ENCODE data around the gene CHRNA4. TPM values are rescaled to one million over a fixed set of nuclear protein-coding genes. Genes with fewer than 3 reads are reported as not detected.
"Not testable (repeated sequence)": the region's sequence is repeated elsewhere in the genome, so short reads cannot be mapped to it uniquely, and the experiment has no call there.

Gene CHRNA4
- total and polyA plus RNA-seq, 2 donors (not counting 1 experiment from before 2014, with no cell fraction given), result not detected

DNA sequence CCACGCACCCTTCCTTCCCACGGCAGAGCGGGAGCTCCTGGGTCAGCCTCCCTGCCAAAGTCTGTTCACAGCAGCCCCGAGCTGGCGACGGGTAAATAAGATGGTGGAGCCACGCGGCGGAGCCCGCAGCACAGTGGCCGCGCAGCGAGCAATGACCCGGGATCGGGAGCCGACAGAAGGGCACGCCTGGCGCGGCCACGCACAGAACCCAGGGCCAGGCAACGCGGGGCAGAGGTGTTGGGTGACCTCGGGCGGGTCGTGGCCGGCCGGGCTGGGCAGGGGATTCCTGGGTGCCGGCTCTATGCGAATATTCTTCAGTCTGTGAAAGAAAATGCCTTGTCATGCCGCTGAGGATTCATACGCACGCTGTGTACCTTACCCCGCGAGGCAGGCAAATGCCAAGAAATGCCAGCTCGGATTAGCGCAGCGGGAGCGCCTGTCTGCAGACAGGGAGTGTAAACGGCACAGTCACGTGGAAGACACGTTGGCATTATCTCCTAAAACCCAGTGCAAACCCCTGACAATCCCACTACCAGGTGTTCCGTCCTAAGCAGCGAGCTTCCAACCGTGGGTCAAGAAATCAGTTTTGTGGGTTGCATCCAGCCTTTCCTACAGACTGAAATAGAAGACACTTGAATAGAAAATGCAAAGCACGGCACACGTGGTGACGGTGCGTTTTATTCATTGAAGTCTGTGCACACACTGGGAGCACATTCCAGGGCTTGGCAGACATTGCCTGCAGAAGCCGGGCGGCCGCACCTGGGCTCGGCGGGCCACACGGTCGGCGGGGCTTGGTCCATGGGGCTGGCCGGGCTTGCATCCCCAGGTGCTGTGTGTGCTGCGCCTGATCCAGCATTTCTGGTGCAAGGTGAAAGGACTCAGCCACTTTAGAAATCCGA, 18.3 kb downstream of the CHRNA4 start:
- Histone ChIP-seq H3K9ac (ENCODE audit: insufficient read depth, low read length) (no peak overlapping the region), H3K27me3 (ENCODE audit: control insufficient read depth, insufficient read depth, low read length) (no peaks in the 10 kb centered on the region)
- TF ChIP-seq, protein P1, sequence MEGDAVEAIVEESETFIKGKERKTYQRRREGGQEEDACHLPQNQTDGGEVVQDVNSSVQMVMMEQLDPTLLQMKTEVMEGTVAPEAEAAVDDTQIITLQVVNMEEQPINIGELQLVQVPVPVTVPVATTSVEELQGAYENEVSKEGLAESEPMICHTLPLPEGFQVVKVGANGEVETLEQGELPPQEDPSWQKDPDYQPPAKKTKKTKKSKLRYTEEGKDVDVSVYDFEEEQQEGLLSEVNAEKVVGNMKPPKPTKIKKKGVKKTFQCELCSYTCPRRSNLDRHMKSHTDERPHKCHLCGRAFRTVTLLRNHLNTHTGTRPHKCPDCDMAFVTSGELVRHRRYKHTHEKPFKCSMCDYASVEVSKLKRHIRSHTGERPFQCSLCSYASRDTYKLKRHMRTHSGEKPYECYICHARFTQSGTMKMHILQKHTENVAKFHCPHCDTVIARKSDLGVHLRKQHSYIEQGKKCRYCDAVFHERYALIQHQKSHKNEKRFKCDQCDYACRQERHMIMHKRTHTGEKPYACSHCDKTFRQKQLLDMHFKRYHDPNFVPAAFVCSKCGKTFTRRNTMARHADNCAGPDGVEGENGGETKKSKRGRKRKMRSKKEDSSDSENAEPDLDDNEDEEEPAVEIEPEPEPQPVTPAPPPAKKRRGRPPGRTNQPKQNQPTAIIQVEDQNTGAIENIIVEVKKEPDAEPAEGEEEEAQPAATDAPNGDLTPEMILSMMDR (conservative IDR thresholded peaks at IDR 0.05 in 1 of 2, IDR thresholded peaks at IDR 0.05 in 1 of 2; ENCODE audit: low read depth in 1 of 2, low read length in 2 of 2), result no peak
- TF ChIP-seq EZH2 (IDR thresholded peaks at IDR 0.05; ENCODE audit: low read length, missing control alignments), result no peak

DNA sequence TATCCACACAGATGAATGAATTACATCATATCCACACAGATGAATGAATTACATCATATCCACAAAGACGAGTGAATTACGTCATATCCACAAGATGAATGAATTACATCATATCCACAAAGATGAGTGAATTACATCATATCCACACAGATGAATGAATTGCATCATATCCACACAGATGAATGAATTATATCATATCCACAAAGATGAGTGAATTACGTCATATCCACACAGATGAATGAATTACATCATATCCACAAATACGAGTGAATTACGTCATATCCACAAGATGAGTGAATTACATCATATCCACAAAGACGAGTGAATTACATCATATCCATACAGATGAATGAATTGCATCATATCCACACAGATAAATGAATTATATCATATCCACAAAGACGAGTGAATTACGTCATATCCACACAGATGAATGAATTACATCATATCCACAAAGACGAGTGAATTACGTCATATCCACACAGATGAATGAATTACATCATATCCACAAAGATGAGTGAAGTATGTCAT, 20.9 kb downstream of the CHRNA4 start:
- not testable (repeated sequence) for H3K27me3 ChIP-seq (ENCODE audit: control insufficient read depth, insufficient read depth, low read length); H3K4me1 ChIP-seq (ENCODE audit: control insufficient read depth, extremely low read depth, insufficient read depth, low read length); H3K27ac ChIP-seq (ENCODE audit: insufficient read depth, low read length); H3K36me3 ChIP-seq (ENCODE audit: control insufficient read depth, insufficient read depth, low read length); H2AFZ ChIP-seq (ENCODE audit: low read length); H3K79me2 ChIP-seq (ENCODE audit: control insufficient read depth, insufficient read depth, low read length); H3K4me2 ChIP-seq (ENCODE audit: extremely low read depth, insufficient read depth, low read length); H3K4me3 ChIP-seq (replicated peaks in 1 of 4; ENCODE audit: control extremely low read depth in 1 of 4, insufficient read depth in 1 of 4, low read depth in 3 of 4, low read length in 4 of 4); H4K20me1 ChIP-seq (ENCODE audit: control insufficient read depth, extremely low read depth, insufficient read depth, low read length); H3K9me3 ChIP-seq (ENCODE audit: control insufficient read depth, insufficient read depth, low read depth, low read length); H3K9ac ChIP-seq (ENCODE audit: insufficient read depth, low read length)
- peak in 1 of 2 donors; percentile 5 for DNase-seq (ENCODE audit: low read depth in 2 of 2)

More for the DNA sequence above, 18.3 kb downstream of the CHRNA4 start:
- no peaks in the 10 kb centered on the region for H3K4me1 ChIP-seq (ENCODE audit: control insufficient read depth, extremely low read depth, insufficient read depth, low read length)
- H4K20me1 ChIP-seq (ENCODE audit: control insufficient read depth, extremely low read depth, insufficient read depth, low read length), result no peaks in the 10 kb centered on the region
- H3K36me3 ChIP-seq (ENCODE audit: control insufficient read depth, insufficient read depth, low read length), result no peaks in the 10 kb centered on the region
- H3K27ac ChIP-seq (ENCODE audit: insufficient read depth, low read length), result no peak overlapping the region
- H2AFZ ChIP-seq (ENCODE audit: low read length), result no peak overlapping the region
- no peak for DNase-seq (ENCODE audit: low read depth in 2 of 2)
- no peak overlapping the region for H3K4me3 ChIP-seq (replicated peaks in 1 of 4; ENCODE audit: control extremely low read depth in 1 of 4, insufficient read depth in 1 of 4, low read depth in 3 of 4, low read length in 4 of 4)
- no peak overlapping the region for H3K4me2 ChIP-seq (ENCODE audit: extremely low read depth, insufficient read depth, low read length)
- no peaks in the 10 kb centered on the region for H3K9me3 ChIP-seq (ENCODE audit: control insufficient read depth, insufficient read depth, low read depth, low read length)
- no peaks in the 10 kb centered on the region for H3K79me2 ChIP-seq (ENCODE audit: control insufficient read depth, insufficient read depth, low read length)

DNA sequence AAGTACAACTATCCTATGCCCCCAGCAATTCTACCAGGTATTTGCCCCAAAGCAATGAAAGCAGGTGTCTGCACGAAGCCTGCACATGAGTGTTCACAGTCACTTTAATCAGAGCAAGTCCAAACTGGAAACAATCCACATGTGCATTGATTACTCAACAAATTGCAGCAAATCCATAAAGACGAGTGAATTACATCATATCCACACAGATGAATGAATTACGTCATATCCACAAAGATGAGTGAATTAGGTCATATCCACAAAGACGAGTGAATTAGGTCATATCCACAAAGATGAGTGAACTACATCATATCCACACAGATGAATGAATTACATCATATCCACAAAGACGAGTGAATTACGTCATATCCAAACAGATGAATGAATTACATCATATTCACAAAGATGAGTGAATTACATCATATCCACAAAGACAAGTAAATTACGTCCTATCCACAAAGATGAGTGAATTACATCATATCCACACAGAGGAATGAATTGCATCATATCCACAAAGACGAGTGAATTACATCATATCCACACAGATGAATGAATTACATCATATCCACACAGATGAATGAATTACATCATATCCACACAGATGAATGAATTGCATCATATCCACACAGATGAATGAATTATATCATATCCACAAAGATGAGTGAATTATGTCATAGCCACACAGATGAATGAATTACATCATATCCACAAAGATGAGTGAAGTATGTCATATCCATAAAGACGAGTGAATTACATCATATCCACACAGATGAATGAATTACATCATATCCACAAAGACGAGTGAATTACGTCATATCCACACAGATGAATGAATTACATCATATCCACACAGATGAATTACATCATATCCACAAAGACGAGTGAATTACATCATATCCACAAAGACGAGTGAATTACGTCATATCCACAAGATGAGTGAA, 21.7 kb downstream of the CHRNA4 start:
- not testable (repeated sequence) for H3K4me3 ChIP-seq (replicated peaks in 1 of 4; ENCODE audit: control extremely low read depth in 1 of 4, insufficient read depth in 1 of 4, low read depth in 3 of 4, low read length in 4 of 4); H3K9me3 ChIP-seq (ENCODE audit: control insufficient read depth, insufficient read depth, low read depth, low read length); H4K20me1 ChIP-seq (ENCODE audit: control insufficient read depth, extremely low read depth, insufficient read depth, low read length); H3K27ac ChIP-seq (ENCODE audit: insufficient read depth, low read length); H3K4me2 ChIP-seq (ENCODE audit: extremely low read depth, insufficient read depth, low read length); H3K4me1 ChIP-seq (ENCODE audit: control insufficient read depth, extremely low read depth, insufficient read depth, low read length); H3K79me2 ChIP-seq (ENCODE audit: control insufficient read depth, insufficient read depth, low read length); H3K9ac ChIP-seq (ENCODE audit: insufficient read depth, low read length); H2AFZ ChIP-seq (ENCODE audit: low read length); H3K27me3 ChIP-seq (ENCODE audit: control insufficient read depth, insufficient read depth, low read length); H3K36me3 ChIP-seq (ENCODE audit: control insufficient read depth, insufficient read depth, low read length)
- DNase-seq (ENCODE audit: low read depth in 2 of 2), result peak in 1 of 2 donors; percentile 2

Data from fibroblast of lung (primary cell).